A549 (cell line): ENCODE measurements around the gene GET4.

ENCODE experiments used
- CBX8 ChIP-seq: fragments of 200-600 bp; sonication (generic); IDR thresholded peaks from 2 replicates; pipeline ENCODE4 v1.6.1; 2016
- CTCF ChIP-seq: fragments of >200 bp; sonication (Bioruptor Twin); formaldehyde crosslinking; IDR thresholded peaks from 3 replicates; pipeline ENCODE4 v1.5.1; 2016

DNA sequence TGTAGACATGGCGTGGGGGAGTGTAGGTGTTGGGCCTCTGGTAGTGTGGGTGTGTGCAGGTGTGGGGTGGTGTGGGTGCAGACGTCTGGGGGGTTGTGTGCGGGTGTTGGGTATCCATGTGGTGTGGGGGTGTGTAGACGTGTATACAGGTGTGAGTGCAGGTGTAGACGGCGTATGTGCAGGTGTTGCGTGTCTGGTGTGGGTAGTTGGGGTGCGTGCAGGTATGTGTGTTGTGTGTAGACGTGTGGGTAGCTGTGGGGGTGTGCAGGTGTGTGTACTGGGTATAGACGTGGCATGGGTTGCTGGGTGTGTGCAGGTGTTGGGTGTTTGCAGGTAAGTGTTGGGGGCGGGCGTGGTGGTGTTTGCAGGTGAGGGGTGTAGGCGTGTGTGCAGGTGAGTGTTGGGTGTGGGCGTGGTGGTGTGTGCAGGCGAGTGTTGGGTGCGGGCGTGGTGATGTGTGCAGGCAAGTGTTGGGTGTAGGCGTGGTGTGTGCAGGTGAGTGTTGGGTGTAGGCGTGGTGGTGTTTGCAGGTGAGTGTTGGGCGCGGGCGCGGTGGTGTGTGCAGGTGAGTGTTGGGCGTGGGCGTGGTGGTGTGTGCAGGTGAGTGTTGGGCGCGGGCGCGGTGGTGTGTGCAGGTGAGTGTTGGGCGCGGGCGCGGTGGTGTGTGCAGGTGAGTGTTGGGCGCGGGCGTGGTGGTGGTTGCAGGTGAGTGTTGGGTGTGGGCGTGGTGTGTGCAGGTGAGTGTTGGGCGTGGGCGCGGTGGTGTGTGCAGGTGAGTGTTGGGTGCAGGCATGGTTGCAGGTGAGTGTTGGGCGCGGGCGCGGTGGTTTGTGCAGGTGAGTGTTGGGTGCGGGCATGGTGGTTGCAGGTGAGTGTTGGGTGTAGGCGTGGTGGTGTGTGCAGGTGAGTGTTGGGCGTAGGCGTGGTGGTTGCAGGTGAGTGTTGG lies 16.6 kb downstream of the GET4 start:
- TF ChIP-seq CTCF = no peak
- no peak for TF ChIP-seq CBX8
